ENCODE data around the gene ZSWIM4.
A peak's percentile ranks its signal among the peaks of the same experiment; 100 is the strongest.

ZSWIM4 gene

DNA sequence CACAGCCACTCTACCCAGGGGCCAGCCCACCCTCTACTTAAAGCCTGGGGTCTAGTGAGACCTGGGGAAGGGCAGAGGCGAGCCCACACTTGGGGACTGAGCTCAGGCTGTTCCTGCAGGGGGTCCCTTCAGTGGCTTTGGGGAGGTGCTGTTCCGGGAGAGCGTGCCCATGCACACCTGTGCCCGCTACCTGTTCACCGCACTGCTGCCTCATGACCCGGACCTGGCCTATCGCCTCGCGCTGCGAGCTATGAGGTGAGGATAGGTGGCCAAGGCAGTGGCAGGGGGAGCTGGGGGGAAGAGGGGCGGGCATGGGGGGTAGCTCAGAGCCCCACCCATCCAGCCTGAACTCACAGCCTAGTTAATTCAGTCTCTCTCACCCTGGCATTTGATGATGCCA, 24.0 kb downstream of the ZSWIM4 start:
- Histone ChIP-seq H3K23ac (ENCODE audit: low read length) (no peak overlapping the region), H3K9me3 (ENCODE audit: insufficient read depth, low read depth, low read length) (peaks cover 3% of the 10 kb centered on the region), H2AFZ (ENCODE audit: insufficient read depth, low read length, poor library complexity) (no peak overlapping the region), H3K9ac (ENCODE audit: low read length) (no peak overlapping the region), H2AK5ac (ENCODE audit: low read length) (no peak overlapping the region), H3K27ac (ENCODE audit: low read depth, low read length) (no peak overlapping the region), H3K14ac (ENCODE audit: low read length) (no peak overlapping the region), H2BK5ac (ENCODE audit: low read depth, low read length, poor library complexity) (no peak overlapping the region), H4K8ac (ENCODE audit: low read depth, low read length) (no peak overlapping the region), H3K18ac (ENCODE audit: low read length) (no peak overlapping the region), H2BK120ac (ENCODE audit: insufficient read depth, low read length, poor library complexity) (no peak overlapping the region), H3K36me3 (ENCODE audit: control insufficient read depth in 1 of 2, insufficient read depth in 2 of 2, low read length in 2 of 2) (peaks cover 15 to 20% of the 10 kb centered on the region in 2 experiments), H3K4me3 (ENCODE audit: low read depth, low read length) (no peak overlapping the region), H3K79me1 (ENCODE audit: low read length) (peaks cover 3% of the 10 kb centered on the region), H4K91ac (ENCODE audit: low read depth, low read length) (no peak overlapping the region), H4K12ac (ENCODE audit: low read depth, low read length) (no peak overlapping the region), H3K4me1 (ENCODE audit: control insufficient read depth in 1 of 2, insufficient read depth in 2 of 2, low read length in 2 of 2) (peaks cover 8 to 9% of the 10 kb centered on the region in 2 experiments), H2BK12ac (ENCODE audit: low read length) (no peak overlapping the region), H3K79me2 (ENCODE audit: control insufficient read depth, insufficient read depth, low read length, poor library complexity) (no peaks in the 10 kb centered on the region), H3K27me3 (ENCODE audit: insufficient read depth, low read length) (no peaks in the 10 kb centered on the region), H3K4ac (ENCODE audit: low read depth, low read length) (no peak overlapping the region), H3K4me2 (ENCODE audit: low read length) (no peak overlapping the region)
- DNase-seq = peak in 1 of 2 donors; percentile 7
- no CpG with 5 or more reads among the region's 11 CpGs for WGBS (ENCODE audit: extremely low coverage, insufficient coverage, insufficient read length)

DNA sequence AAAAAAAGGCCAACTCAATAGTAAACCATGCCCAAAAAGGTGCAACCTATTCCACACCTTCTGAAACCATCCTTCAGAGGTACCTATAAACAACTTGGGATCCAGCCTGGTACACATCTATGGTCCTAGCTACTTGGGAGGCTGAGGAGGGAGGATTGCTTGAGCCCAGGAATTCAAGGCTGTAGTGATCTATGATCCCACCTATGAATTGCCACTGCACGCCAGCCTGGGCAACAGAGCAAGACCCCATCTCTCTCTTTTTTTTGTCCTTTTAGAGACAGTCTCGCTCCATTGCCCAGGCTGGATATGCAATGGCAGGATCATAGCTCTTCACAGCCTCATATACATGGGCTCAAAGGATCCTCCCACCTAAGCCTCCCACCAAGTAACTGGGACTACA, 26.0 kb downstream of the ZSWIM4 start:
- peak in 1 of 2 donors; percentile 19 for DNase-seq
- H3K79me2 ChIP-seq (ENCODE audit: control insufficient read depth, insufficient read depth, low read length, poor library complexity) = no peaks in the 10 kb centered on the region
- peaks cover 8 to 9% of the 10 kb centered on the region in 2 experiments for H3K4me1 ChIP-seq (ENCODE audit: control insufficient read depth in 1 of 2, insufficient read depth in 2 of 2, low read length in 2 of 2)
- no peak overlapping the region for H3K4me3 ChIP-seq (ENCODE audit: low read depth, low read length)
- no CpG with 5 or more reads among the region's 2 CpGs for WGBS (ENCODE audit: extremely low coverage, insufficient coverage, insufficient read length)
- no peak overlapping the region for H3K4ac ChIP-seq (ENCODE audit: low read depth, low read length)
- no peak overlapping the region for H4K8ac ChIP-seq (ENCODE audit: low read depth, low read length)
- no peak overlapping the region for H3K23ac ChIP-seq (ENCODE audit: low read length)
- no peak overlapping the region for H3K27ac ChIP-seq (ENCODE audit: low read depth, low read length)
- no peak overlapping the region for H2AFZ ChIP-seq (ENCODE audit: insufficient read depth, low read length, poor library complexity)
- no peak overlapping the region for H2BK12ac ChIP-seq (ENCODE audit: low read length)
- no peak overlapping the region for H3K14ac ChIP-seq (ENCODE audit: low read length)
- H3K27me3 ChIP-seq (ENCODE audit: insufficient read depth, low read length) = no peaks in the 10 kb centered on the region
- H3K18ac ChIP-seq (ENCODE audit: low read length) = no peak overlapping the region
- no peak overlapping the region for H2AK5ac ChIP-seq (ENCODE audit: low read length)
- no peak overlapping the region for H2BK120ac ChIP-seq (ENCODE audit: insufficient read depth, low read length, poor library complexity)
- H3K4me2 ChIP-seq (ENCODE audit: low read length) = no peak overlapping the region
- no peak overlapping the region for H3K9ac ChIP-seq (ENCODE audit: low read length)
- no peak overlapping the region for H2BK5ac ChIP-seq (ENCODE audit: low read depth, low read length, poor library complexity)
- H3K79me1 ChIP-seq (ENCODE audit: low read length) = peaks cover 3% of the 10 kb centered on the region
- peaks cover 20 to 23% of the 10 kb centered on the region in 2 experiments for H3K36me3 ChIP-seq (ENCODE audit: control insufficient read depth in 1 of 2, insufficient read depth in 2 of 2, low read length in 2 of 2)
- H4K12ac ChIP-seq (ENCODE audit: low read depth, low read length) = no peak overlapping the region
- H3K9me3 ChIP-seq (ENCODE audit: insufficient read depth, low read depth, low read length) = peaks cover 5% of the 10 kb centered on the region
- H4K91ac ChIP-seq (ENCODE audit: low read depth, low read length) = no peak overlapping the region

DNA sequence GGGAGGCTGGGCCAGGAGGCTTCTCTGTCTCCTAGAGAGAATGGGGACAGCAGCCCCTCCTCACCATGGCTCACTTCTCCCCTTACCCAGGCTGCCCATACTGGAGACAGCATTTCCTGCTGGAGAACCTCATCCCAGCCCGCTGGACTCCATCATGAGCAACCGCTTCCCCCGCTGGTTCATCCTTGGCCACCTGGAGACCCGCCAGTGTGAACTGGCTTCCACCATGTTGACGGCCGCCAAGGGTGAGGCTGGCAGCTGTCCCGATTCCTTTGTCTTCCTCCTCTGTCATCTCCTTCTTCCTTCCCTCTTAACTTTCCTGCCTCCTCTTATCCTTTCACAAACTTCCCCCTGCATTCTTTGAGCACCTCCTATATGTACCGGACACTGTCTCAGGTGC, 28.0 kb downstream of the ZSWIM4 start:
- Histone ChIP-seq H3K9ac (ENCODE audit: low read length) (no peak overlapping the region), H3K27me3 (ENCODE audit: insufficient read depth, low read length) (no peaks in the 10 kb centered on the region), H3K79me2 (ENCODE audit: control insufficient read depth, insufficient read depth, low read length, poor library complexity) (no peaks in the 10 kb centered on the region), H3K18ac (ENCODE audit: low read length) (no peak overlapping the region), H3K4me2 (ENCODE audit: low read length) (no peak overlapping the region), H3K9me3 (ENCODE audit: insufficient read depth, low read depth, low read length) (peaks cover 6% of the 10 kb centered on the region), H2AFZ (ENCODE audit: insufficient read depth, low read length, poor library complexity) (no peak overlapping the region), H4K91ac (ENCODE audit: low read depth, low read length) (no peak overlapping the region), H3K14ac (ENCODE audit: low read length) (no peak overlapping the region), H2BK5ac (ENCODE audit: low read depth, low read length, poor library complexity) (no peak overlapping the region), H4K8ac (ENCODE audit: low read depth, low read length) (no peak overlapping the region), H2AK5ac (ENCODE audit: low read length) (no peak overlapping the region), H3K4me3 (ENCODE audit: low read depth, low read length) (no peak overlapping the region), H2BK12ac (ENCODE audit: low read length) (no peak overlapping the region), H4K12ac (ENCODE audit: low read depth, low read length) (no peak overlapping the region), H3K79me1 (ENCODE audit: low read length) (no peaks in the 10 kb centered on the region), H3K4me1 (ENCODE audit: control insufficient read depth in 1 of 2, insufficient read depth in 2 of 2, low read length in 2 of 2) (no peaks in the 10 kb centered on the region), H3K4ac (ENCODE audit: low read depth, low read length) (no peak overlapping the region), H3K23ac (ENCODE audit: low read length) (no peak overlapping the region), H3K27ac (ENCODE audit: low read depth, low read length) (no peak overlapping the region), H3K36me3 (ENCODE audit: control insufficient read depth in 1 of 2, insufficient read depth in 2 of 2, low read length in 2 of 2) (peaks cover 22 to 23% of the 10 kb centered on the region in 2 experiments), H2BK120ac (ENCODE audit: insufficient read depth, low read length, poor library complexity) (no peak overlapping the region)
- WGBS (ENCODE audit: extremely low coverage, insufficient coverage, insufficient read length) = no CpG with 5 or more reads among the region's 8 CpGs
- DNase-seq = peak in 1 of 2 donors; percentile 6

GRCh38 chr19:13823901-13824300, 28.7 kb downstream of the ZSWIM4 start:
- WGBS (ENCODE audit: extremely low coverage, insufficient coverage, insufficient read length) = no CpG with 5 or more reads among the region's 2 CpGs

More at GRCh38 chr19:13823901-13824300, 28.7 kb downstream of the ZSWIM4 start:
- H3K9ac ChIP-seq (ENCODE audit: low read length) = no peak overlapping the region
- H3K4ac ChIP-seq (ENCODE audit: low read depth, low read length) = no peak overlapping the region
- H4K12ac ChIP-seq (ENCODE audit: low read depth, low read length) = no peak overlapping the region
- no peak overlapping the region for H2AFZ ChIP-seq (ENCODE audit: insufficient read depth, low read length, poor library complexity)
- no peaks in the 10 kb centered on the region for H3K4me1 ChIP-seq (ENCODE audit: control insufficient read depth in 1 of 2, insufficient read depth in 2 of 2, low read length in 2 of 2)
- no peak overlapping the region for H3K27ac ChIP-seq (ENCODE audit: low read depth, low read length)
- H4K91ac ChIP-seq (ENCODE audit: low read depth, low read length) = no peak overlapping the region
- no peaks in the 10 kb centered on the region for H3K79me1 ChIP-seq (ENCODE audit: low read length)
- no peaks in the 10 kb centered on the region for H3K27me3 ChIP-seq (ENCODE audit: insufficient read depth, low read length)
- H2BK120ac ChIP-seq (ENCODE audit: insufficient read depth, low read length, poor library complexity) = no peak overlapping the region
- H3K4me3 ChIP-seq (ENCODE audit: low read depth, low read length) = no peak overlapping the region
- no peak for DNase-seq
- H3K18ac ChIP-seq (ENCODE audit: low read length) = no peak overlapping the region
- H3K36me3 ChIP-seq (ENCODE audit: control insufficient read depth in 1 of 2, insufficient read depth in 2 of 2, low read length in 2 of 2) = peaks cover 26% of the 10 kb centered on the region in 2 experiments
- H2AK5ac ChIP-seq (ENCODE audit: low read length) = no peak overlapping the region
- H3K4me2 ChIP-seq (ENCODE audit: low read length) = no peak overlapping the region
- H3K14ac ChIP-seq (ENCODE audit: low read length) = no peak overlapping the region
- no peak overlapping the region for H3K23ac ChIP-seq (ENCODE audit: low read length)
- no peak overlapping the region for H2BK12ac ChIP-seq (ENCODE audit: low read length)
- H2BK5ac ChIP-seq (ENCODE audit: low read depth, low read length, poor library complexity) = no peak overlapping the region
- no peaks in the 10 kb centered on the region for H3K79me2 ChIP-seq (ENCODE audit: control insufficient read depth, insufficient read depth, low read length, poor library complexity)
- H4K8ac ChIP-seq (ENCODE audit: low read depth, low read length) = no peak overlapping the region
- peaks cover 6% of the 10 kb centered on the region for H3K9me3 ChIP-seq (ENCODE audit: insufficient read depth, low read depth, low read length)

All from trophoblast cell (in vitro differentiated cells and primary cell).